CD4-positive, alpha-beta T cell treated with Interferon alpha-2 for 1 hour (primary cell): ENCODE measurements around the gene ORMDL2.
A peak's percentile ranks its signal among the peaks of the same experiment; 100 is the strongest.

Source experiments
- DNase-seq, 2 donors: peaks; one replicate each; pipeline ENCODE4 v3.0.0-alpha.2; 2020 to 2022

The ORMDL2 gene

GRCh38 chr12:55817345-55818139 is at the start of gene ORMDL2, which contains the start of gene SARNP:
ORMDL2 (plus strand) TSS chr12:55818041; CDS start chr12:55819000, 959 bp downstream.
SARNP (minus strand) TSS chr12:55817724; CDS start chr12:55817701, 23 bp downstream.
- DNase-seq = peak; percentile 99 to 100

GRCh38 chr12:55771736-55772135 is 46.1 kb upstream of the ORMDL2 start:
- DNase-seq = no peak

GRCh38 chr12:55777856-55778255 is 40.0 kb upstream of the ORMDL2 start:
- DNase-seq = no peak

- no peak for DNase-seq
Measured at GRCh38 chr12:55780685-55781084, 37.2 kb upstream of the ORMDL2 start.

- DNase-seq = no peak
Measured at GRCh38 chr12:55788546-55788945, 29.3 kb upstream of the ORMDL2 start.

GRCh38 chr12:55789171-55789570 is 28.7 kb upstream of the ORMDL2 start:
- DNase-seq = no peak

- DNase-seq = no peak
Measured at GRCh38 chr12:55789893-55790292, 27.9 kb upstream of the ORMDL2 start.

- DNase-seq = no peak
Measured at GRCh38 chr12:55795950-55796349, 21.9 kb upstream of the ORMDL2 start.

- peak in 1 of 2 donors; percentile 38 for DNase-seq
Measured at GRCh38 chr12:55797068-55797467, 20.8 kb upstream of the ORMDL2 start.

- DNase-seq = no peak
Measured at GRCh38 chr12:55797550-55797949, 20.3 kb upstream of the ORMDL2 start.

GRCh38 chr12:55806982-55807381 is 10.9 kb upstream of the ORMDL2 start:
- DNase-seq = no peak

GRCh38 chr12:55809274-55809673 is 8.6 kb upstream of the ORMDL2 start:
- DNase-seq = no peak

- DNase-seq = no peak
Measured at GRCh38 chr12:55812088-55812487, 5.8 kb upstream of the ORMDL2 start.

GRCh38 chr12:55814257-55814656 is 3.6 kb upstream of the ORMDL2 start:
- DNase-seq = no peak

- DNase-seq = no peak
Measured at GRCh38 chr12:55815473-55815872, 2.4 kb upstream of the ORMDL2 start.

GRCh38 chr12:55816881-55817344 is 928 bp upstream of the ORMDL2 start:
- DNase-seq = no peak

- DNase-seq = no peak
Measured at GRCh38 chr12:55818140-55818728, 393 bp downstream of the ORMDL2 start.

- DNase-seq = no peak
Measured at GRCh38 chr12:55818886-55819285, 1.0 kb downstream of the ORMDL2 start.

- no peak for DNase-seq
Measured at GRCh38 chr12:55820679-55821078, 2.8 kb downstream of the ORMDL2 start.

GRCh38 chr12:55822228-55822627 is 4.4 kb downstream of the ORMDL2 start:
- no peak for DNase-seq

GRCh38 chr12:55823419-55823818 is 5.6 kb downstream of the ORMDL2 start:
- no peak for DNase-seq

- no peak for DNase-seq
Measured at GRCh38 chr12:55824726-55825125, 6.9 kb downstream of the ORMDL2 start.

- DNase-seq = no peak
Measured at GRCh38 chr12:55827806-55828205, 10.0 kb downstream of the ORMDL2 start.

GRCh38 chr12:55828357-55828756 is 10.5 kb downstream of the ORMDL2 start:
- no peak for DNase-seq
